ENCODE data around the gene DNHD1.
A peak's percentile ranks its signal among the peaks of the same experiment; 100 is the strongest.

Gene DNHD1, protein sequence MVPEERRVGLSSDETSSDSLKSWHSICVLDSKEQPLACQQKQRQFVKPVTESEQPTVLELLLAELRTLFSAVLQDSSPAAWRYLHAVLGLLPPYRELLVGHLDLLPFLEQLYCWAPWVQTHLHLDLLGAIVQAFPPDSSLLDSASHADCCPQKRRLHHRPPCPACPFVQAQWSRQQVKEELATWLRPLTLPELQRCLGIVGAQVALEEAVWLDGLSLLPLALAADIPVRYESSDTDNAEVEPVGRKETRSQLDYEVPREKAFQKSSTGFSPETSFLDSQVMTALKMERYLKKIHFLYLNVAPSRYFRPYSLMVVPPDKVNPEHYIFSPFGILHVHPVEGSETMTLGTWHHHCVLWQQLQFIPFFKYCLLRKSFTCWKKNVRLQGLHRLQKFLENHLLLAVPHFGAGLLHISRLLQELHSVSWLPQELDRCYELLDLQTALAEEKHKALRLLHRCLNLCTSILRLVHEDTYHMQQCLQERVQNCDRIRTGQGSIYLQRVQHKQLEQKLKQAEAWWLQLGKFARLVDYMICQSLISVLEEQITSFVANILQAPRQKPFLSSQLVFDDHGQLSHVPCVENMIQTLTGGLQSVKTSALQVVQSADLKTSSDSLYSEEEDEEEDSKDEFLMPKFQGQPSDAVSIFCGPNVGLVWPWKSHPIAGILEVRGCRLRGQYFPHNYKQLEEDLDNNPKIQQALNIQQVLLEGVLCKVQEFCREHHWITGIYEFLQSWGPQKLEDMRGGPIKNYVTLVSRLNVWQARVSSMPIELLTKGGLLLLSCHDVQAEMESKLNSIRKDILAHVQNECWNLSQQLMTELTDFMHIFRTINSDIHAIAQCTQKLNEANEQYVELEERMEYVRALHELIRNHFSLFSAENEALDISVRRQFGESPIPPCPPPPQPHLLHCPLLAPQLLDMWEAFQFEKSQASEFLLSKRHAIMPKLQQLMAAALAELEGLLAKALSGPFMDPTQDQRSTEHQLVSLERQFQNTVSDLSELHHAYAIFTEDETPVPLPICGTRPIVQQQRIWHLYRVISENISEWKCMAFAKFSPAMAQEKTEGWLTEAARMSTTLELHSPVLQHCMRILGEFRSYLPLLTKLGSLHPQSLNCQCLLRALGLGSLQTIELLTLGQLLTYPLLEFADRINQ (N-terminal part only)

GRCh38 chr11:6497069-6497839 is at the start of gene DNHD1:
Gene DNHD1 (plus strand): TSS chr11:6497280. CDS start chr11:6498216, 936 bp downstream.
- DNase-seq (ENCODE audit: insufficient read length, low spot score) (no peak), FAIRE-seq (no peak)

DNA sequence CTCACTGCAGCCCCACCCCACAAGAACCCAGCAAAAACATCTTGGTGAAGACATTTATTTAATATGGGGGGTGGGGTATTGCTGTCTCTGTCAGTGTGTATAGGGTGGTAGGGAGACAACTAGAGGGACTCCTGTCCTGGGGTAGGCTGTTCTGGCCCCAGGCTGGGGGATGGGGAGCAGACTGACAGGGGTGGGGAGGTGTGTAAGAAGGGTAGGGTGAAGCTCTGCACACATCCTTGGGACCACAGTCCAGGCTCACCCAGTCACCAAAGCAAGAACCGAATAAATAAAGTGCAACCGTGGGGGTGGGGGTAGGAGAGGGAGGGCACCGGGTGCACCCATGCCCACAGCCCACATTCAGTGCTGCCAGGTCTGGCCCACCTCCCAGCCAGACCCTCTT is 48.5 kb upstream of the DNHD1 start:
- FAIRE-seq = no peak
- no peak for DNase-seq (ENCODE audit: insufficient read length, low spot score)

DNA sequence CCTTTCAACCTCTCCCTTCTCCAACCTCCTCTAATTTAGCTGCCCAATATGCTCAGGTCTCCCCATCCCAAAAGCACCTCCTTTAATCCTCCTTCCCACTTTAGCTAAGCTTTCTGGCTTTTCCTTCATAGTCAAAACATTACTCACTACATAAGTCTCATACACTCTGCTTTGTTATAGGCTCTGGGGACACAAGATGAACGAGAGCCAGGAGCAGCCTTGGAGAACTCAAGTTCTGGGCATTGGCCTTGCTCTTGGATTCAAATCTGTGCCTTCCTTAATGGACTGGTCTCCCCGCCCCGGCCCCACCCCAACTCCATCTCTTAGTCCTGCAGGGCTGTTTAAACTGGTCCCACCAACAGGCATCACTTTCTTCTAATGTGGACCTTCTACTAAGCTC is 44.9 kb upstream of the DNHD1 start:
- no peak for FAIRE-seq
- no peak for DNase-seq (ENCODE audit: insufficient read length, low spot score)

DNA sequence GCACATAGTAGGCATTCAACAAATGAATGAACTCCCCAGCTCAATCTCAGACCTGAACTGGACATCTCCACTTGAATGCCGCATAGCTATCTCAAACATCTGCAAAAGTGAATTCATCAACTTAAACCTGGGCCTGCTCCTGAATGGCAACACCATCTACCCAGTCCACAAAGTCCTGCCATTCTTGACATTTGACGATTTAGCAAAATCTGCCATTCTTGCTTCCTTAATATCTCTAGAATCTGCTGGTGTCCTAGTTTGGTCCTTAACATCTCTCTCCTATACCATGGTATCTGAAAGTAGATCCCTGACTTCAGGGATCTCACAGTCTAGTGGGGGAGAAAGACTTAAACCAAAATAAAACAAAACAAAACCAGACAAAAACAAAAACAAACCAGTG is 43.9 kb upstream of the DNHD1 start:
- DNase-seq (ENCODE audit: insufficient read length, low spot score) = no peak

GRCh38 chr11:6455070-6455469 is 42.0 kb upstream of the DNHD1 start:
- FAIRE-seq (no peak), DNase-seq (ENCODE audit: insufficient read length, low spot score) (no peak)

More for the DNA sequence above, 43.9 kb upstream of the DNHD1 start:
- FAIRE-seq = no peak

- FAIRE-seq (no peak), DNase-seq (ENCODE audit: insufficient read length, low spot score) (no peak)
Observed at GRCh38 chr11:6456361-6457073, 40.6 kb upstream of the DNHD1 start.

GRCh38 chr11:6457581-6458320 is 39.3 kb upstream of the DNHD1 start:
- FAIRE-seq (no peak), DNase-seq (ENCODE audit: insufficient read length, low spot score) (no peak)

DNA sequence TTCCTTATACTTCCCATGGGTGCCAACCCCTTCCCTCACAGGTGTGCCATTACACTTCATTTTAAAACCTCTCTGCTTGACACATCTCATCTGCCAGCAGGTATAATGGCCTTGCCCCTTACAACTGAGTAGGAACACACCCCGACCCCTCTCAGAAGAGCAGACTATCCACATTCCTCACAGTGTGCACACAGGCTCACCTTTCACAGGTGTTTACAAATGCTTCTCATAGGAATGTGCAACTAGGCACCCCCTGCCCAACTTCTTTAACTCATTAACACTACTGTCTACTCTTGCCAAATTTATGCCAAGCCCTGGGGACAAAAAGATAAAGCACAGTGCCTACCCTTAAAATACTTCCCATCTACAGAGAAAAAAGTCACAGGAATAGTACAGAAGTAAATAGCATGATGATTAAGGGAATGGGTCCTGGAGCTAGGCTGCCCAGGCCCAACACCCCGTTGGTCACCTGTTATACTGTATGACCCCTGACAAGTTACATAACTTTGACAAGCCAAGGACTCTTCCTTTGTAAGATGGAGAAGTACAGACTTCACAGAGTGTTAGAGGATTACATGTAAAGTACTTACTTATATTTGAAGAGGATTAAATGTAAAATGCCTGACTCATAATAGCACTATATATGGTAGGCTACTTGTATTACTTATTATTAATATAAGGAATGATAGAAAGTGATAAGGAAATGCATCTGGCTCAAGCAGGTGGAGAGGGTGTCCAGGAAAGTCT is 38.6 kb upstream of the DNHD1 start:
- DNase-seq (ENCODE audit: insufficient read length, low spot score) = no peak

DNA sequence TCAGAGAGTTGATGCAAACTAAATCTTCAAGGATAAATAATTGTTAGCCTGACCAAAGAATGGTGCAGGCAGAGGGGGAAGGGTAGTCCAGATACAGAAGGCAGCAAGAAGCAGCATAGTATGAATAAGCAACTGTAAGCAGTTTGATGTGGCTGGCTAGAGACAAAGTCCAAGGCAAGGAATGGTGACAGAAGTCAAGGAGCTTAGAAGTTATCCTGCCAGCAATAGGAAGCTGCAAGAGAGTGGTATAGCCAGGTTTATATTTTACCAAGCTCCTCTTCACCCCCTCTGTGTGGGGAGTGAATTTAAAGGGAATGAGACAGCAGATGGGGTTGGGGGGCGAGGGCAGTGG is 38.0 kb upstream of the DNHD1 start:
- FAIRE-seq = no peak

More for the DNA sequence above, 38.6 kb upstream of the DNHD1 start:
- FAIRE-seq = no peak

DNA sequence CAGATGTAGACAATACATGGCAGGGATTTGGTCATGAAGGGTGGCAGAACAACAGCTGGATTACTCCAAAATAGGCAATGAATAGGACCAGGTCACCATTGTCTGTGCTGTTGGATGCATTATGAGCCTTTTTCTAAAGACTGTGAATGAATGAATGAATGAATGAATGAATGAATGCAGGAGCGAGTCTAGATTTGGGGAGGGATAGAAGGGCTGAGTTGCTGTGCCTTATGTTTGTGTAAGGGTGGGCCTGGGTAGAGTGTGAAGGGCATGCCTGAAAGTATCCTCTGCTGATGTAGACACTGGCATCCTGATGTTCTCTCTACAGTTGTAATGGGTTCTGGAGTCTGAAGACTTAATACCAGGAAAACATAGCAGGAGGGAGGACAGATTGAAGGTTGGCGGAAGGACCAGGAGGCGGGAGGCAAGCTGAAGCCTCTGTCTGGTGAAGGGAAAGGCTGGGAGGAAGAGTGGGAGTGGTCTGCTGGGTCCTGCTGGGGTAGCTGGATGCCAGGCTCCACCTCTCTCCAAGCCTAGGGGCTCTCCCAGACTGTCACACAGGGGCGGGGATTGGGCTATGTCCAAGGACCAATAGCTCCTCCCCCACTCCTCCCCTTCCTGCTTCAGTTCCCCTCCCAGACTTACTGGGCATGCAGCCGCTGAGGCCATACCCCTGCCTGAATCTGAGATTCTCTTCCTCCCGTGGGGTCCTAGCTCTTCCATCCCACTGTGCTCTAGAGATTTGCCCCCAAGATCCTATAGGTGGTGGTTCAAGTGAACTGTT is 28.2 kb upstream of the DNHD1 start:
- FAIRE-seq (peak; percentile 86), DNase-seq (ENCODE audit: insufficient read length, low spot score) (peak; percentile 72)

More for the DNA sequence above, 38.0 kb upstream of the DNHD1 start:
- DNase-seq (ENCODE audit: insufficient read length, low spot score) = no peak

- no peak for FAIRE-seq
Observed at GRCh38 chr11:6469599-6469998, 27.5 kb upstream of the DNHD1 start.

DNA sequence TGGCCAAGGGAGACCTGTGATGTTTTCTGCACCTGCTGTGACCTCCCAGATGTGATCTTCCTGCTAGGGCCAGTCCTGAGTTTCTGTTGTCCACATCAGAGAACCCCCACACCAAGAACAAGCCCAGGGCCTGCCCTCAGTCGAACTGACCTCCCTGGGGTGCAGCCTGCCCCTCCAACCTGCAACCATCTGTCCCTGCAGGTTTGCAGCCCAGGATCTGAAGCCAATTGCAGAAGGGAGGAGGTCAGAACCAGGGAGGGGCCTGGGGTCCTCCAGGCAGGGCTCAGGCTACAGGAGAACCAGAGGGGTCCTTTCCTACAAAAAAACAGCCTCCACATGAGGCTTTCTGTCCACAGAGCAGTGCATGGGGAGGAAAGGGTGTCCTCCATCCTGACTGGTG is 24.1 kb upstream of the DNHD1 start:
- FAIRE-seq (no peak), DNase-seq (ENCODE audit: insufficient read length, low spot score) (no peak)

More at GRCh38 chr11:6469599-6469998, 27.5 kb upstream of the DNHD1 start:
- no peak for DNase-seq (ENCODE audit: insufficient read length, low spot score)

DNA sequence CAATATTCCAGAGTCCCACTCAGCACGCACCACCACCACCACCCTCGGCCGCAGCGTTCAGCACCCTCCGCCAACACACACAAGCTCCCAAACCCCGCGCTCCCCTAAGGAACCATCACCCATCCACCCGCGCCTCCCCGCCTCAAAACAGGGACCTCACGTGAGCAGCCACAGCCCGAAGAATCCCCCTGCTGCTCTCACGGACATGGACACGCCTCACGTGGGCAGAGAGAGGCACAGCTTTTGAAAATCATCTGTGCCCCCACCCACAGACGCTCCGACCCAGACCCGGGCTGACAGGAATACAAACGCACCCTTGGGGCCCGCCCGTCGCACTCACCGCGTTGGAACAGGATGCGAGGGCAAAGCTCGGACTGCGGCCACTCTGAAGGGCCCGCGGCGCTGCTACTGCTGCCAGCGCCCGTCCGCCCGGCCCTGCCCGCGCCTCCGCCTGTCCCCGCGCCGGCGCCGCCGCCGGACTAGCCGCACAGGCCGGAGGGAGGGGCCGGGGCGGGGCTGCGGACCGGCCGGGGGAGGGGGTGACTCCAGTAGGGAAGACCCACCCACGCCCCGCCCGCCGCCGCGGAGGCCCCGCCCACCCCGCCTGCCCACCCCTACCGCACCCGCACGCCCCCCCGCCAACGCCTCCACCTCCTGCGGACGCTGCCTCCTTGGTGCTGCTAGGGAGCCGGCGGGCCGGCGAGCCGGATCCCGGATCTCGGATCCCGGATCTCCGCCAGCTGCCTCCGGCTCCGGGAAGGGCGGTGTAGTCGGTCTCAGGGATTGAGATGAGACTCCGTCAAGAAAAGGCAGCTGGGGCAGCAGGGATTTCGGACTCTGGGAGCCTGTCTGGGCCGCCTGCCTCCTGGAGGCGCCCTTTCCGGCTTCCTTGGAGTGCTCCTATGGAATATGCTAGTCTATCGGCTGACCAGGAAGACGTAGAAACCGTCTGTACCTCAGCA is 23.3 kb upstream of the DNHD1 start, which contains the start of gene TRIM3:
TRIM3 (minus strand) TSS at position 491 of the 962 bp plus-strand sequence. CDS start 8,246 bp downstream, outside the sequence.
- FAIRE-seq = no peak

DNA sequence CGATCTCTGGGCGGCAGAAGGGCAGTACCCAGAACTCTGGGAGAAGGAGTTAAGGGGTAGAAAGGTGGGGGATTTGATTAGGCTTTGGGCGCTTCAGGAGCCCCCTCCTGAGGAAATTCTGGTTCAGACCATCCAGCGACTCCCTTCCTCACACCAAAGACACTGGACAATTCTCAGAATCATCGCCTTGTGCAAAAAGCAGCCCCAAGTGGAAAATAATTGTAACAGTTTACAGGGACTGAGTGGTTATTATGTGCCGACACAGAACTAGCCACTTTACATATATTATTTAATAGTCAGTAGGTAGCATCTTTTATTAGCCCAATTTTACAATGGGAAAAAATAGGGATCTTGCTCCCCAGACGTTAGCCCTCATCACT is 22.7 kb upstream of the DNHD1 start:
- no peak for DNase-seq (ENCODE audit: insufficient read length, low spot score)
- FAIRE-seq = peak; percentile 52

More for the DNA sequence above, 23.3 kb upstream of the DNHD1 start, which contains the start of gene TRIM3:
- DNase-seq (ENCODE audit: insufficient read length, low spot score) = peak; percentile 79

DNA sequence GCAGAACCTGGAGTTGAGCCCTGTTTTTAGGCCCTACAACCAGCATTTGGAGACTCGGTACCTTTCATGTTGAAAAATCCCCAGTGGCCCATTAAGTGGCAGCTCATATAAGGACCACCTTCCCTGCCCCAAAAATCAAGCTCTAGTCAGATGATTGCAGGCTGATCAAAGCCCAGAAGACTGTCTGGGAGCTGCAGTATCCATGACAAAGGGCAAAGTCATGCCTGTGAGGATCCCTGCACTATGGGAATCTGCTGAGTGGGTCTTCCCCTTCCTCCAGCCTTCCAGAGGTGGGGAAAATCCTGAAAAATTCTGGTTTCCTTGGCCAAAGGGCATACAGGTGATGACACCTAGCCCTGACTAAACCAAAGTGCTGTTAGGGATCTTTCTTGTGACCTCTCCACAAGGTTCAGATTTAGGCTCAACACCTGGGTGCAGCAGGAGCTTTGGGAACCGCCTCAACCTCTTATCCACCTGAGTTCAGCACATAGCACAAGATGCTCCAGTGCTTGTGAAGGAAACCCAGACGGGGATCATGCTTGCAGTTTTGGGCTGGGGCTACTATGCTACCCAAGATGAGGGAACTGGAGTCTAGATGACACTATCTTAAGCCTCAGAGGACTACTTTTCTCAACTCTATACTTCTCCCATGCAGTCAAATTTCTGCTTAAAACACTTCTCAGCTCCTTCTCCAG is 22.1 kb upstream of the DNHD1 start:
- FAIRE-seq = no peak
- DNase-seq (ENCODE audit: insufficient read length, low spot score) = no peak

GRCh38 chr11:6475936-6476335 is 21.1 kb upstream of the DNHD1 start:
- FAIRE-seq (no peak), DNase-seq (ENCODE audit: insufficient read length, low spot score) (no peak)
